Cardiac muscle cell (in vitro differentiated cells and primary cell): ENCODE measurements around the gene GPR50. TPM values are rescaled to one million over a fixed set of nuclear protein-coding genes. Genes with fewer than 3 reads are reported as not detected.

ENCODE experiments used
- DNase-seq, 2 donors: peaks; one replicate each; pipeline versions ENCODE4 v3.0.0 to v3.0.0-alpha.2; 2010 to 2017; ENCODE audit warnings: low read depth in 1 of 2, low spot score in 1 of 2
- H3K27ac ChIP-seq: fragments of 200-600 bp; sonication (generic); 2 replicates; pipeline ENCODE4 v1.5.1; 2016
- H3K27me3 ChIP-seq: fragments of 200-600 bp; sonication (generic); 2 replicates; pipeline ENCODE4 v1.6.0; 2016; ENCODE audit warnings: control low read depth
- H3K36me3 ChIP-seq: fragments of 200-600 bp; sonication (generic); 2 replicates; pipeline ENCODE4 v1.5.1; 2016; ENCODE audit warnings: control low read depth
- H3K4me1 ChIP-seq: fragments of 200-600 bp; sonication (generic); 2 replicates; pipeline ENCODE4 v1.8.1; 2017; ENCODE audit warnings: low read depth, mild to moderate bottlenecking, mixed run types
- H3K4me3 ChIP-seq: fragments of 200-600 bp; sonication (generic); 2 replicates; pipeline ENCODE4 v1.5.1; 2016; ENCODE audit warnings: mild to moderate bottlenecking
- H3K9me3 ChIP-seq: fragments of 200-600 bp; sonication (generic); 2 replicates; pipeline ENCODE4 v1.5.1; 2017; ENCODE audit warnings: low read depth, mild to moderate bottlenecking, control low read depth
- CTCF ChIP-seq: IDR thresholded peaks from 2 replicates; pipeline ENCODE4 v1.5.1; 2012; ENCODE audit warnings: low read depth, mild to moderate bottlenecking, low read length
- polyA plus RNA-seq: library from polyadenylated mRNA; unstranded; fragments of >200 nt; fragmentation: Nextera tagmentation; extraction: Ambion mirVana; gene quantifications from 2 replicates; pipeline ENCODE4 v1.2.1, GENCODE V29; 2016
- total RNA-seq: library from RNA; depleted of rRNA; stranded (reverse); fragments of >200 nt; gene quantifications from 2 replicates; pipeline ENCODE4 v1.2.3, GENCODE V29; 2016

Gene GPR50
- total and polyA plus RNA-seq, 2 experiments from 2014 or later, result 0.24 TPM; not detected in 1

- Histone ChIP-seq H3K27me3 (peaks cover 68% of the 10 kb centered on the region), H3K27ac (no peak overlapping the region), H3K36me3 (no peaks in the 10 kb centered on the region), H3K4me3 (no peak overlapping the region), H3K9me3 (no peaks in the 10 kb centered on the region), H3K4me1 (no peaks in the 10 kb centered on the region)
- no peak for DNase-seq
- TF ChIP-seq CTCF, result no peak
These were observed 6.9 kb downstream of the GPR50 start for GRCh38 chrX:151183233-151183753.

GRCh38 chrX:151183912-151184565, 7.7 kb downstream of the GPR50 start:
- H3K36me3 ChIP-seq, result no peaks in the 10 kb centered on the region
- H3K27ac ChIP-seq, result no peak overlapping the region
- no peak for TF ChIP-seq CTCF
- H3K27me3 ChIP-seq, result peaks cover 60% of the 10 kb centered on the region
- no peak for DNase-seq
- no peaks in the 10 kb centered on the region for H3K4me1 ChIP-seq
- no peak overlapping the region for H3K4me3 ChIP-seq
- H3K9me3 ChIP-seq, result no peaks in the 10 kb centered on the region

GRCh38 chrX:151184705-151185104, 8.3 kb downstream of the GPR50 start:
- Histone ChIP-seq H3K36me3 (no peaks in the 10 kb centered on the region), H3K4me3 (no peak overlapping the region), H3K9me3 (no peaks in the 10 kb centered on the region), H3K27ac (no peak overlapping the region), H3K4me1 (no peaks in the 10 kb centered on the region), H3K27me3 (peaks cover 53% of the 10 kb centered on the region)
- no peak for TF ChIP-seq CTCF
- DNase-seq, result no peak

- no peak for TF ChIP-seq CTCF
- H3K36me3 ChIP-seq, result no peaks in the 10 kb centered on the region
These were observed 30.5 kb downstream of the GPR50 start for GRCh38 chrX:151206871-151207270.

GRCh38 chrX:151225843-151226242, 49.5 kb downstream of the GPR50 start:
- TF ChIP-seq CTCF, result no peak

More at GRCh38 chrX:151206871-151207270, 30.5 kb downstream of the GPR50 start:
- Histone ChIP-seq H3K4me1 (no peaks in the 10 kb centered on the region), H3K9me3 (no peaks in the 10 kb centered on the region), H3K27me3 (no peaks in the 10 kb centered on the region), H3K4me3 (no peak overlapping the region), H3K27ac (no peak overlapping the region)
- no peak for DNase-seq

More at GRCh38 chrX:151225843-151226242, 49.5 kb downstream of the GPR50 start:
- Histone ChIP-seq H3K9me3 (no peaks in the 10 kb centered on the region), H3K4me3 (no peak overlapping the region), H3K27ac (no peak overlapping the region), H3K27me3 (peaks cover 10% of the 10 kb centered on the region), H3K4me1 (no peaks in the 10 kb centered on the region), H3K36me3 (no peaks in the 10 kb centered on the region)
- no peak for DNase-seq
